Ammon's horn (tissue), 1 donor: Measurements from ENCODE around the gene PAOX.
"Not testable (repeated sequence)": the region's sequence is repeated elsewhere in the genome, so short reads cannot be mapped to it uniquely, and the experiment has no call there.

Source experiments
- DNase-seq: peaks from one replicate; pipeline ENCODE4 v3.0.0-alpha.2; 2016; ENCODE audit warnings: low spot score

Gene PAOX

GRCh38 chr10:133405844-133406527, 26.9 kb downstream of the PAOX start:
- DNase-seq = no peak

GRCh38 chr10:133411523-133412380, 32.7 kb downstream of the PAOX start:
- no peak for DNase-seq

- DNase-seq = no peak
Measured at GRCh38 chr10:133412381-133412711, 33.3 kb downstream of the PAOX start.

- not testable (repeated sequence) for DNase-seq
Measured at GRCh38 chr10:133414401-133414800, 35.3 kb downstream of the PAOX start.

GRCh38 chr10:133415752-133416151, 36.7 kb downstream of the PAOX start:
- DNase-seq = no peak

GRCh38 chr10:133418289-133418993, 39.4 kb downstream of the PAOX start:
- DNase-seq = no peak

GRCh38 chr10:133419211-133419950, 40.3 kb downstream of the PAOX start:
- no peak for DNase-seq

GRCh38 chr10:133420028-133420427, 41.0 kb downstream of the PAOX start:
- DNase-seq = no peak

- no peak for DNase-seq
Measured at GRCh38 chr10:133420579-133420978, 41.5 kb downstream of the PAOX start.

- DNase-seq = no peak
Measured at GRCh38 chr10:133421336-133422222, 42.5 kb downstream of the PAOX start.

- no peak for DNase-seq
Measured at GRCh38 chr10:133422223-133422806, 43.3 kb downstream of the PAOX start.

GRCh38 chr10:133422807-133423771, 44.0 kb downstream of the PAOX start:
- DNase-seq = no peak

GRCh38 chr10:133424102-133424501, 45.0 kb downstream of the PAOX start:
- not testable (repeated sequence) for DNase-seq

GRCh38 chr10:133424601-133425000, 45.5 kb downstream of the PAOX start, which contains the start of gene SPRN:
SPRN (minus strand) TSS chr10:133424625; CDS start chr10:133423681, 944 bp downstream.
- not testable (repeated sequence) for DNase-seq

- not testable (repeated sequence) for DNase-seq
Measured at GRCh38 chr10:133429571-133429970, 50.5 kb downstream of the PAOX start.

GRCh38 chr10:133431888-133432613, 53.0 kb downstream of the PAOX start:
- not testable (repeated sequence) for DNase-seq

GRCh38 chr10:133432789-133433188, 53.7 kb downstream of the PAOX start:
- not testable (repeated sequence) for DNase-seq

- no peak for DNase-seq
Measured at GRCh38 chr10:133438711-133439273, 59.7 kb downstream of the PAOX start.
